NCI-H446 (cell line): Measurements from ENCODE around the gene CFAP97D2.
"Not testable (repeated sequence)": the region's sequence is repeated elsewhere in the genome, so short reads cannot be mapped to it uniquely, and the experiment has no call there.

Source experiments
- DNase-seq, 2 experiments: peaks; one replicate each; lab custom pipeline; 2025; lab: John Stamatoyannopoulos, UW

CFAP97D2 gene

GRCh38 chr13:114235697-114236096, 56.6 kb downstream of the CFAP97D2 start:
- DNase-seq, result no peak

GRCh38 chr13:114236227-114236626, 57.2 kb downstream of the CFAP97D2 start:
- no peak for DNase-seq

- DNase-seq, result no peak
These were observed 58.5 kb downstream of the CFAP97D2 start for GRCh38 chr13:114237415-114238112.

GRCh38 chr13:114241918-114242317, 62.9 kb downstream of the CFAP97D2 start:
- DNase-seq, result no peak

- no peak for DNase-seq
These were observed 64.9 kb downstream of the CFAP97D2 start for GRCh38 chr13:114243971-114244370.

- DNase-seq, result no peak
These were observed 65.6 kb downstream of the CFAP97D2 start for GRCh38 chr13:114244637-114245036.

- DNase-seq, result no peak
These were observed 69.0 kb downstream of the CFAP97D2 start for GRCh38 chr13:114248011-114248410.

GRCh38 chr13:114249077-114249476, 70.0 kb downstream of the CFAP97D2 start:
- DNase-seq, result no peak

- DNase-seq, result not testable (repeated sequence)
These were observed 72.8 kb downstream of the CFAP97D2 start for GRCh38 chr13:114251639-114252440.

GRCh38 chr13:114256547-114256946, 77.5 kb downstream of the CFAP97D2 start:
- DNase-seq, result no peak

- no peak for DNase-seq
These were observed 78.0 kb downstream of the CFAP97D2 start for GRCh38 chr13:114257014-114257413.

GRCh38 chr13:114258589-114258988, 79.5 kb downstream of the CFAP97D2 start:
- no peak for DNase-seq

GRCh38 chr13:114259374-114259773, 80.3 kb downstream of the CFAP97D2 start:
- no peak for DNase-seq

- no peak for DNase-seq
These were observed 80.9 kb downstream of the CFAP97D2 start for GRCh38 chr13:114259974-114260373.

GRCh38 chr13:114260814-114261213, 81.8 kb downstream of the CFAP97D2 start:
- no peak for DNase-seq

- no peak for DNase-seq
These were observed 82.4 kb downstream of the CFAP97D2 start for GRCh38 chr13:114261328-114261965.

GRCh38 chr13:114263578-114263977, 84.5 kb downstream of the CFAP97D2 start:
- DNase-seq, result no peak

GRCh38 chr13:114264313-114264712, 85.3 kb downstream of the CFAP97D2 start:
- DNase-seq, result not testable (repeated sequence)

GRCh38 chr13:114264886-114265611, 86.0 kb downstream of the CFAP97D2 start:
- DNase-seq, result no peak

- no peak for DNase-seq
These were observed 87.2 kb downstream of the CFAP97D2 start for GRCh38 chr13:114266241-114266640.

GRCh38 chr13:114268344-114269280, 89.6 kb downstream of the CFAP97D2 start:
- no peak for DNase-seq
